ENCODE data around the gene SEC16A. TPM values are rescaled to one million over a fixed set of nuclear protein-coding genes. Genes with fewer than 3 reads are reported as not detected.

The SEC16A gene
- total and polyA plus RNA-seq, 8 donors, result 14.6 to 105 (median 45.4) TPM

DNA sequence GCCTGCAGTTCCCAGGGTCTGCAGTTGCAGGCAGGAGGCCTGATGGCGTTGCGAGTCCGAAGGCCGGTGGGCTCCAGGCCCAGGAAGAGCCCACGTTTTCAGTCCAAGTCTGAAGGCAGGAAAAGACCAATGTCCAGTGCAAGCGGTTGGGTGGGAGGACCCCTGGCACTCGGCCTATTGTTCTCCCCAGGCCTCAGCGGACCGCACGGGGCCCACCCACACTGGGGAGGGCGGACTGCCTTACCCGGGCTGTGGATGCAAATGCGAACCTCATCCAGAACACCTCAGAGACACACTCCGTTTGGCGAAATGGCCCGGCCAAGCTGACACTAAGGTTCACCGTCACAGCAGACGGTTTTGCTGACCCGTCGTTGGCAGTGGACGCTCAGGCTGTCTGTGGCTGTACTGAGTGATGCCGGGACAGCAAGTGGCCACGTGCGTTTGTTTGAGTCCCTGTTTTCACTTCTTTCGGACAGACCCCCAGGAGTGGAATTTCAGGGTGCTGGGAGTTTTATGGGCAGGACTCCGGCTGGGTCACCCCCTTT, 10.2 kb upstream of the SEC16A start:
- peak in 1 of 2 donors; percentile 56 for DNase-seq
- intact Hi-C loops (cut with DNase I; ENCODE audit: low total_unique reads), result no loop called here
- H3K36me3 ChIP-seq, result peaks cover 20 to 36% (median 34%) of the 10 kb centered on the region in 4 donors
- H3K27me3 ChIP-seq, result peaks cover 0 to under 1% (median 0%) of the 10 kb centered on the region in 3 donors
- H3K9me3 ChIP-seq, result no peaks in the 10 kb centered on the region
- WGBS, 5 donors, result 59 to 82% (median 76%) methylated on average over 16 to 26 of the region's 26 CpGs
- no peak overlapping the region for H3K4me3 ChIP-seq
- TF ChIP-seq POLR2AphosphoS5 (IDR thresholded peaks at IDR 0.05), result no peak
- H3K4me1 ChIP-seq, result peaks cover 0 to 29% (median 9%) of the 10 kb centered on the region in 4 donors
- H3K27ac ChIP-seq, result peak overlapping the region in 1 of 5 donors; percentile 2

DNA sequence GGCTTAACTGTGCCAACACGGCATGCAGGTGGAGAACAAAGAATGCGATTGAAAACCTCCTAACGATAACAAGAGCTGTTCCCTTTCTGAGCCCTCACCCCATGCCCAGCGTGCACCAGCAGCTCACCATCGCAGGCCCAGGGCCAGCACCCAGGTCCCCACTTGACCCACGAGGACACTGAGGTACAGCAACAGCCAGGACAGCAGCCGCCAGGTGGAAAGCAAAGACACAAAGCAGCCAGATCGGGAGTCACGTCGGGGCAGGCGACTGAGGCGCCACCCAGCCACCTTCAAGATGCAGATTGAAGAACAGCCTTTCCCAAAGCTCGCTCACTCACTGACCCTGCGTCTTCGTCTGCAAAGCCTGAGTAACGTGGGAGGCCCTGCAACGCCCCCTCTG, 6.9 kb upstream of the SEC16A start:
- 79 to 88% (median 81%) methylated on average over 16 to 17 of the region's 17 CpGs for WGBS, 5 donors
- intact Hi-C loops (cut with DNase I; ENCODE audit: low total_unique reads), result no loop called here
- Histone ChIP-seq H3K36me3 (peaks cover 0 to 4% (median 1%) of the 10 kb centered on the region in 4 donors), H3K27ac (no peak overlapping the region), H3K4me1 (peaks cover 4 to 40% (median 20%) of the 10 kb centered on the region in 4 donors), H3K27me3 (peaks cover 0 to 5% (median 0%) of the 10 kb centered on the region in 3 donors), H3K9me3 (no peaks in the 10 kb centered on the region), H3K4me3 (no peak overlapping the region)
- no peak for DNase-seq
- TF ChIP-seq POLR2A (IDR thresholded peaks at IDR 0.05) (no peak), POLR2AphosphoS5 (IDR thresholded peaks at IDR 0.05) (no peak), EP300 (IDR thresholded peaks at IDR 0.05) (no peak)
- TF ChIP-seq, protein P1, sequence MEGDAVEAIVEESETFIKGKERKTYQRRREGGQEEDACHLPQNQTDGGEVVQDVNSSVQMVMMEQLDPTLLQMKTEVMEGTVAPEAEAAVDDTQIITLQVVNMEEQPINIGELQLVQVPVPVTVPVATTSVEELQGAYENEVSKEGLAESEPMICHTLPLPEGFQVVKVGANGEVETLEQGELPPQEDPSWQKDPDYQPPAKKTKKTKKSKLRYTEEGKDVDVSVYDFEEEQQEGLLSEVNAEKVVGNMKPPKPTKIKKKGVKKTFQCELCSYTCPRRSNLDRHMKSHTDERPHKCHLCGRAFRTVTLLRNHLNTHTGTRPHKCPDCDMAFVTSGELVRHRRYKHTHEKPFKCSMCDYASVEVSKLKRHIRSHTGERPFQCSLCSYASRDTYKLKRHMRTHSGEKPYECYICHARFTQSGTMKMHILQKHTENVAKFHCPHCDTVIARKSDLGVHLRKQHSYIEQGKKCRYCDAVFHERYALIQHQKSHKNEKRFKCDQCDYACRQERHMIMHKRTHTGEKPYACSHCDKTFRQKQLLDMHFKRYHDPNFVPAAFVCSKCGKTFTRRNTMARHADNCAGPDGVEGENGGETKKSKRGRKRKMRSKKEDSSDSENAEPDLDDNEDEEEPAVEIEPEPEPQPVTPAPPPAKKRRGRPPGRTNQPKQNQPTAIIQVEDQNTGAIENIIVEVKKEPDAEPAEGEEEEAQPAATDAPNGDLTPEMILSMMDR (IDR thresholded peaks at IDR 0.05), result no peak

DNA sequence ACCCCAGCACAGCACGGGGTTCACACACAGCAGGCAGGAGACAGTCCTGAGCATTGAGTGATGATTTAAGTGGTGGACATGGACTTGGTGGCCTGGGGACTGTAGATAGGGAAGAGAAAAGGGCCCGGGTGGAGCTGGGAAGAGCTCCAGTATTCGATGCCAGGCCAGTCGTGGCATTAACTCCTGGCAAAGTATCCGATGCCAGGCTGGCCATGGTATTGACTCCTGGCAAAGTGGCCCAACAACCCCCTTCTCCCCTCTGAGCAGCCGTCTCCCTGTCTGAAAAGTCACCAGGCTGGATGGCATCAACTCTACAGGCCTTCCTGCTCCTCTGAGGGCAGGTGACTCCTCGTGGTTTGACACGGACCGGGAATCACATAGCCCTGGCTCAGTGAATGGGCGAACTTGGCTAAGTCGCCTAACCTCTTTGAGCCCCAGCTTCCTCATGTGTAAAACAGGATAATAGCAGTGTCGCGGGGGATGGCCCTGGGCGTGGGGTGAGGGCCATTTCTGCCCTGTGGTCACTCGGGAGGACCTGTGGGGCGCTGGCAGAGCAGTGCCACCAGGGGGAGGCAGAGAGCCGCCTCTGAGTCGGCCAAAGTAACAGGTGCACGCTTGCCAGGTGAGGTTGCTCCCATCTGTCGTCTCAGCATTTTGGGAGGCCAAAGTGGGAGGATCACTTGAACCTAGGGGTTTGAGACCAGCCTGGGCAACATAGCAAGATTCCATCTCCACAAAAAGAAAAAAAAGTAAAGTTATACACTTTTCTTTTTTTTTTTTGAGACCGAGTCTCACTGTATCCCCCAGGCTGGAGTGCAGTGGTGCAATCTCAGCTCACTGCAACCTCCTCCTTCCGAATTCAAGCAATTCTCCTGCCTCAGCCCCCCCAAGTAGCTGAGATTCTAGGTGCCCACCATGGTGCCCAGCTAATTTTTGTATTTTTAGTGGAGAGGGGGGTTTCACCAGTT, 5.7 kb upstream of the SEC16A start:
- WGBS, 5 donors, result 18 to 27% (median 23%) methylated on average over 12 to 22 of the region's 22 CpGs
- peaks cover 0 to 5% (median 0%) of the 10 kb centered on the region in 3 donors for H3K27me3 ChIP-seq
- peaks cover 13 to 40% (median 31%) of the 10 kb centered on the region in 4 donors for H3K4me1 ChIP-seq
- no peak overlapping the region for H3K27ac ChIP-seq
- TF ChIP-seq POLR2AphosphoS5 (IDR thresholded peaks at IDR 0.05) (peak in 1 of 3 donors; percentile 10), POLR2A (IDR thresholded peaks at IDR 0.05) (no peak)
- TF ChIP-seq, protein P1 (IDR thresholded peaks at IDR 0.05), result peak in 6 of 7 experiments; percentile 79 to 99 (median 98)
- peak; percentile 87 for DNase-seq
- intact Hi-C loops (cut with DNase I; ENCODE audit: low total_unique reads), result no loop called here
- H3K36me3 ChIP-seq, result no peaks in the 10 kb centered on the region
- H3K9me3 ChIP-seq, result no peaks in the 10 kb centered on the region
- H3K4me3 ChIP-seq, result no peak overlapping the region

DNA sequence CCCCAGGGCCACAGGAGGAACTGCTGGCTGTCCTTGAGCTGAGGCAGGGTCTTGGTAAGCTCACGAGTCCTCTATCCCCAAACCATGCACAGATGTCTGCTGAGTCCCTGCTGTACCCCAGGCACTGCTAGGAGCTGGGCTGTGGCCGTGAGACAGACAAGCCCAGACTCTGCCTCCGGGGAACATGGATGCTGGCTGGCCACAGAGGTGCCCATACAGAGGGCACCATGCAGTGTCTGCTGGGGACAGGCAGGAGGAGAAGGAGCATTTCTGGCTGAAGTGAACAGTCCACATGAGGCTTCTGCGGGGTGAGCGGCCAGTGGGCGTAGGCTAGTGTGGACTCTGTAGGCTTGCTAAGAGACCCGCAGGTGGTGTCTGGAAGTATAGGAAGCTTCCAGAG, 4.8 kb upstream of the SEC16A start:
- intact Hi-C loops (cut with DNase I; ENCODE audit: low total_unique reads), result loop anchor here (2.0 kb wide), 1 partner anchor 143 kb away; no protein-coding TSS in a partner anchor

More for the DNA sequence above, 4.8 kb upstream of the SEC16A start:
- no peaks in the 10 kb centered on the region for H3K36me3 ChIP-seq
- no peak for DNase-seq
- no peaks in the 10 kb centered on the region for H3K9me3 ChIP-seq
- H3K27ac ChIP-seq, result no peak overlapping the region
- WGBS, 5 donors, result 84 to 94% (median 91%) methylated on average over 7 of the region's 7 CpGs
- H3K4me1 ChIP-seq, result peaks cover 13 to 34% (median 31%) of the 10 kb centered on the region in 4 donors
- H3K27me3 ChIP-seq, result peaks cover 0 to 5% (median 0%) of the 10 kb centered on the region in 3 donors
- TF ChIP-seq EP300 (IDR thresholded peaks at IDR 0.05) (no peak), POLR2A (IDR thresholded peaks at IDR 0.05) (no peak), POLR2AphosphoS5 (IDR thresholded peaks at IDR 0.05) (no peak)
- TF ChIP-seq, protein P1 (IDR thresholded peaks at IDR 0.05), result no peak
- H3K4me3 ChIP-seq, result no peak overlapping the region

All from stomach (tissue), 9 donors.